COLO668 (cell line): ENCODE results near the gene CTSW.
A peak's percentile ranks its signal among the peaks of the same experiment; 100 is the strongest.

Source experiments
- DNase-seq: peaks from one replicate; lab custom pipeline; 2025; ENCODE audit not compliant: unreplicated experiment; lab: John Stamatoyannopoulos, UW

The CTSW gene

GRCh38 chr11:65900125-65900898, 20.7 kb downstream of the CTSW start, which contains the start of gene FOSL1:
FOSL1 (minus strand) TSS chr11:65900388; CDS start chr11:65900339, 49 bp downstream.
- DNase-seq: peak; percentile 93

GRCh38 chr11:65900899-65901180, 21.2 kb downstream of the CTSW start:
- DNase-seq: no peak

- no peak for DNase-seq
Measured at GRCh38 chr11:65903068-65903481, 23.4 kb downstream of the CTSW start.

GRCh38 chr11:65903715-65904114, 24.1 kb downstream of the CTSW start:
- DNase-seq: no peak

GRCh38 chr11:65906602-65907001, 27.0 kb downstream of the CTSW start:
- DNase-seq: no peak

- no peak for DNase-seq
Measured at GRCh38 chr11:65907878-65908277, 28.2 kb downstream of the CTSW start.

GRCh38 chr11:65911682-65912568, 32.3 kb downstream of the CTSW start:
- peak; percentile 38 for DNase-seq

GRCh38 chr11:65912845-65913244, 33.2 kb downstream of the CTSW start:
- DNase-seq: no peak

- DNase-seq: no peak
Measured at GRCh38 chr11:65915101-65915820, 35.6 kb downstream of the CTSW start.

GRCh38 chr11:65915821-65916251, 36.2 kb downstream of the CTSW start:
- no peak for DNase-seq

- no peak for DNase-seq
Measured at GRCh38 chr11:65916391-65916790, 36.8 kb downstream of the CTSW start.

GRCh38 chr11:65917077-65917433, 37.4 kb downstream of the CTSW start:
- no peak for DNase-seq

GRCh38 chr11:65917434-65918210, 38.0 kb downstream of the CTSW start:
- DNase-seq: no peak

- DNase-seq: peak; percentile 61
Measured at GRCh38 chr11:65918211-65919140, 38.8 kb downstream of the CTSW start, which contains the start of gene C11orf68. C11orf68 (minus strand) TSS chr11:65919062; CDS start chr11:65919031, 31 bp downstream.

- peak; percentile 99 for DNase-seq
Measured at GRCh38 chr11:65919141-65919572, 39.5 kb downstream of the CTSW start, which contains the start of gene DRAP1. DRAP1 (plus strand) TSS chr11:65919426; CDS start chr11:65919502, 76 bp downstream.

GRCh38 chr11:65919573-65920371, 40.1 kb downstream of the CTSW start:
- peak; percentile 49 for DNase-seq

- no peak for DNase-seq
Measured at GRCh38 chr11:65920372-65920802, 40.8 kb downstream of the CTSW start.

GRCh38 chr11:65921033-65921555, 41.5 kb downstream of the CTSW start:
- no peak for DNase-seq
